ELF-1 (cell line): Measurements from ENCODE around the gene TSPAN3.

ENCODE experiments used
- DNase-seq: peaks from one replicate; pipeline ENCODE4 v3.0.0-alpha.2; 2016; ENCODE audit warnings: low read depth, low spot score

Gene TSPAN3

DNA sequence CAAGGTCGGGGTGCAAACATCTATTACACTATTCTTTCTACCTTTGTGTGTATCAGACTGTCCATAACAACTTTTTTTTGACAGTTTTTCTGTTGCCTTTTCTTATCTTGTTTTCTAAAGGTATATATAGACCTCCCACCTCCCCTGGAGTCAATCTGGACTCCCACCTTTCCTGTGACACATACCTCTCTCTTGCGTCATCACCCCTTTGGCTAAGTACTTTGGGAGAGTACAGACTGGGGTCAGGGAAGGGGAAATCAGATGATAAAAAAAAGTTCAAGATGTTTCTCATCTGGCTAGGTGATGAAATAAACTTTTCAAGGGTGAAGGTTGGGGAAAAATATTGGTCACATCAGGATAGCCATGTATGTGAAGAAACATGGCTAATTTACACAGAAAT lies 17.2 kb downstream of the TSPAN3 start:
- no peak for DNase-seq

DNA sequence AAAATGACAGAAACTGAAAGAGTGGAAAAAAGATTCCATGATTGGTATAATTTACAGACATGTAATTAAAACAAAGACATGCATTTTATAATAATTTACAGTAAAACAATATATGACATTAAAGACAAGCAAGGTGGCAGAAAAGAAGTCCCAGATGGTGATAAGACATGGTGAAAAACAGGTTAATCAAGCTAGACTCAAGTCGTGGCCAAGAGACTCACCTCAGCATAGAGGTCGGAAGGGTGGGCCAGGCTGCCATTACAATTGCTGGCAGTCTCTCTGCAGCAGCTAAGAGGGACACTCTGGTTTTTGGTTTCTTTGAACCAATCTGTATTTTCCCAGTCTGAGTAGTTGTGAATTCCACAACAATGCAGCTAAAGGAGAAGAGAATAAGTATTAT lies 18.4 kb downstream of the TSPAN3 start:
- DNase-seq, result no peak

DNA sequence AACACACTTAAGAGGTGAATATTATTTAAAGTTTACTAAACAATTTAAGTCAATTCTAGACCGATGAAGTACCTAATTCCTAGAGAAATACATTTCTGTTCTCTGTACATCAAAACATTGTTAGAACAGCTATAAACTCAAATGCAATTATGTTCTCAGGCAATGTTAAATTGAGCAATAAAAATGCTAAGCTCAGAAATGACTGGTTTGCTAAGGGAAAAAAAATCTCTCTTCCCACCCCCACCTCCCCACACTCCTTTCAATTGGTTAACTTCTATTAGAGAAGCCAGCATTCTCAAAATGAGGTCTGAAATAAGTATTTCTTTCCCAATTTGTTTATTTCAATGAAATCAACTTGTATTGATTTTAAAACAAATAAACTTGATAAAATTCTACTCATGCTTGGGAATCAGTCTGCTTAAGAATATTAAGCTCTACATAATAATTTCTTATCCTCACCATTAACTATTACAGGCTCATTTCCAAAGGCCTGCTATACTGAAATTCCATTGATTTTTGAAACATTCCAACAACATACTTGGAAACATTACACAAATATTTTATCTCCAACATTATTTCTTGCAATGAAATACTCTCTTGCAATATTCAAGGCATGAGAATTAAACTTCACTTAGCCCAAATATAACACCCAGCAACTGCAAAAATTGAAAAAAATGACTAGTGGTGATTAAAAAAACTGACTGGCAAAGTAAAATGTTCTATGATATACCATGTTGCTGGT lies 22.6 kb downstream of the TSPAN3 start:
- no peak for DNase-seq

DNA sequence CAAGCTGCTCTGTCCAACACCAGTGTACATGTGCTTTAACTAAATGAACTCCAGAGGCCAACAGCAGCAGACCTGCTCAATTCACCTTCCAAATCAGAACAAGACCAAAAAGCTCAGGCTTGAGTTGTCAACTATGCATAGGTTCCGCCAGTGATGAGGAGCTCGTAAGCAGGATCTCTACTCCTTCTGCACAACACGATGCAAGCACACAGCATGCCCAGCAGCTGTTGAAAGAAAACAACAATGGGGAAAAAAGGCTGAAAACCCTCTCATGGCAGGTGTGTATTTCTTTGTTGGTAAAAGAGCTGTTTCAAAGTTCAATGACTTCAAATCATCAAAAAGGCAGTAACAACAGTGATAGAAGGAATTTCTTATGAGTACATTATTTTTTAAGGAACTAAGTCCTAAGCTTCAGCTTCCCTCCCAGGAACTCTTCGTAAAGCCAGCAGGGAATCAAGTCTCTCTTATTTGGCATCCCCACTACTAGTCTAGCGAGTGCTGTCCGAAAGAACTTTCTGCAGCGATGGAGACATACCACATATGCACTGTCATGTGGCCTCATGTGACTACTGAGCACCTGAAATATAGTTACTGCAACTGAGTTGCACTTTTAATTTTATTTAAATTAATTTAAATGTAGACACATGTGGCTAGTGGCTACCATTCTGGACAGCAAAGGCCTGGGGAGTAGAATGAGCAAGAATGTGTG lies 24.1 kb downstream of the TSPAN3 start:
- no peak for DNase-seq

DNA sequence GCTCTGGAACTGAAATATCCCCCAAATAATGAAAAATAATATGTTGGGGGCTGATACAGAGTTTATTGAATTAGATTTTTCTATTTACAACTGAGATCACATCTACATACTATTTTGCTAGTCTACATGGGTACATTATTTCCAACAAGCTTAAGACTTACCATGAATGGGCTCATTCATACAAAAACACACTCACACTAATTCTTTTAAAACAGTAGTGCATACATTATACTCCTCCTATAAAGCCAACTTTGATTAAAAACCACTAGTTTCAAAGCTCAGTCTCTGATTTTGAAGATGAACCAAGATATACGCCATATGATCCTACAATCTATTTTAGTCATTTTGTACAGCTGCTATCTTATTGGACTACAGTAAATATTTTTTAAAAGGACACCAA lies 24.9 kb downstream of the TSPAN3 start:
- DNase-seq, result no peak

DNA sequence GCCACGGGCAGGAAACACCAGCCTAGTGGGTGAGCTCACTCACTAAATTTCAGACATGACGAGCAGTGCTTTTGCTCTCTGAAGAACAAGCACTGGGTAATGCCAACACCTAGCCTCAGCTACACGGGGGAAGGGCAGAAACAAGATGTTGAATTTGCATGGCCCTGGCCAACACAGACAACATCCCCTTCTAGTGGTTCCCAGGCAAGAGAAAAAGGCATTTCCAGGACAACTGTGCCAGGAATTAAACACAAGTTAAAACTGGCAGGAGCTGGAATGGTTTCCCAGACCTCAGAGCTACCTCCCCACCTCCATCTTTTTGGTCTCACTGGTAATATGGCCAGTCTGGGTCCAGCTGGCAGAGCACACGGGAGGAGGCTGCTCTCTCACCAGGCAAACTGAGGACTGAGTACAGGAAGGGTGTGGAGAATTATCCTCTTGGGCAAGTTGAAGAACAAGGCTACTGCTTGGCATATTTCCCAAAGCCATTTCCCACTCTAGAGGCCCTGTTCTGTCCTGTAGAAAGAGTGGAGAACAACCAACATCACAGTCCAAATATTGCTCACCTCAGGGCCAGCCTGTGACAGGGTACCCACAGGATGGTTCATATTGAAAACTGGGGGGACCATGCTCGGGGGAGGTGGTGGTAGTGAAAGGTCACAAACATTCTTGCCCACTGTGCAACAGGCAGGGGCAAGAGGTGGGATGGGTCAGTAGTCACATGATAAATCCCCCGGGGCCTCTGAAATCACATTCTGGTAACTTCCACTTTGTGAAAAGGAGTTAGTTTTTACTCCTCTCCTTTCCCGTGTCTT lies 26.5 kb downstream of the TSPAN3 start:
- DNase-seq, result no peak

DNA sequence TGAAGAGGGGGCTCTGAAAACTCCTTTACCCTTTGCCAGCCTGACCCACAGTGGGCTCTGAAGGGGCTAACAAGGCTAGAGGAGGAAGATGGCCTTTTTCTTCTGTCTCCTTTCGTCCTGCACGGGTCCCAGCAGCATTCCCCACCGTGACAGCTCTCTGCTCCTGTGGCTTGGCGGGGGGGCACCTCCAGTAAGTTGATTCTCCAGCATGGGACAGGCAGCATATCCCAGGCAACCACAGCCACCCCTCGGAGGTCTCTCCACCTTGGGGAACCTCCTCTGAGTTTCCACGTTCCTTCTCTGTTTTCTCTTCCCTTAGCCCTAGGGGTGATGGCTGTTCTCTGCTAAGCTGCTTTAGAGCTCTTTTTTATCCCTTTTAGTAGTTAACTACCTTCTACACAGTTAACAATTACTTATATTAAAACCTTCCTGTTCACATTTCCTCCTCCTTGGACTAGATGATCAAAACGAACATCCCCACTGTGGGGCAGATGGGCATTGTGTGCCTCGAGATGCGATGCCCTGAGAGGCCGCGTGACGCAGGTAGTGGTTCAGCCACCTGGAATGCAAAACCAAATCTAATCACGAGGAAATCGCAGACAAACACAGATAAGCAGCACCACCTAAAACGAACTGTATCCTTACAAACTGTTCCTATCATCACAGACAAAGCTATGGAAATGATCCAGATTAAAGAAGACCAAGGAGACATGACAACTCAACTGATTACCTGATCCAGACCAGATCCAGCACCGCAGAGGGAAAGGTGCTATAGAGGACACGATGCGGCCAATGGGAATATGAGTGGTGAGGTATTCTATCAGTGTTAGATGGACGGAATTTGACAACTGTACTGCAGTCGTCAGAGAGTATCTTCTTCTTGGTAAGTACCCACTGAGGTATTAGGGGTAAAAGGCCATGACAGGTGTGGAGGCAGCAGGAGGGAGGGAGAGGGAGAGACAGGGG lies 27.7 kb downstream of the TSPAN3 start:
- DNase-seq, result no peak

DNA sequence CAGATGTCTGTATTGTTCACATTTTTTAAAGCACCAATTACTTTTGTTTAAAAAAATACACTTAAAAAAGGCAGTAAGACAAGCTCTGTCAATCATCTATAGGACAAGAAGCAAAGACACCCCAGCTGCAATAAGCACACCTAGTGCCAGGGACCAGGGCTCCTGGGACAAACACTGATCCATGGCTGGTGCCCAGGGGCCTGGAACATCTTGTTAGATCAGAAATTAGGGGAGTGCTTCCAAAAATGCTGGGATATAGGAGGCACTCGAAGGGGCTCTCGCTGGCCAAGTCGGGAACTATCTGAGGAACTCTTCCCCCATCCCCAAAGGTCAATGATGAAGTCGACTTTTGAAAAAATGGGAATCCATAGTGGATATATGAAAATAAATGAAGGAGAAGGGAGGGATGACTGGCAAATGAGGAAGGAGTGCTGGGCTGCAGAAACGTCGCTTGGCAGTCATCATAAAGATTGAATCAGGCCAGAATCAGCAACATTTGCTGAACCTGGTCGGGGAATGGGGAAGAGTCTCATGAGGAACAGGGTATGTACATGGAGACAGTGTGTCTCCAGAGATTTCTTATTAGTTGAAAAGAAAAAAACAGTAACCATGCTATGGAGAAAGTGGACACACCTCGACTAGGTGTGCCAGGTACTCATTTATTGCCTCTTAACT lies 28.5 kb downstream of the TSPAN3 start:
- DNase-seq, result no peak

DNA sequence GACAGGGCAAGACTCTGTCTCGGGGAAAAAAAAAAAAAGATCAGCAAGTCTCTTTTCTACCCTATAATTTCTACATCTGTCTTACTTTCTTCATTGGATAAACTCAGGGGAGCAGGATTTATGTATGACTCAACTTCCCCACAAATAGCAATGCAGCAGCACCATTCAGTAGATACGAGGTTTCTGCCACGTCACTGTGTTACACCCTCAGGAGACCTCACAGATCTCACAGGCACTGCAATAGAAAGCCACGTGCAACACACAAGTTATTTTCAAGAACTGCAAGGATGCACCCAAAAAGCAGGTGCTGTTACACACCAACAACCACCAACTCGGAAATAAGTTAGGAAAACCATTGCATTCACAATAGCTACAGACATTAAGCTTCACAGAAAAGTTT lies 30.2 kb downstream of the TSPAN3 start:
- DNase-seq, result no peak

DNA sequence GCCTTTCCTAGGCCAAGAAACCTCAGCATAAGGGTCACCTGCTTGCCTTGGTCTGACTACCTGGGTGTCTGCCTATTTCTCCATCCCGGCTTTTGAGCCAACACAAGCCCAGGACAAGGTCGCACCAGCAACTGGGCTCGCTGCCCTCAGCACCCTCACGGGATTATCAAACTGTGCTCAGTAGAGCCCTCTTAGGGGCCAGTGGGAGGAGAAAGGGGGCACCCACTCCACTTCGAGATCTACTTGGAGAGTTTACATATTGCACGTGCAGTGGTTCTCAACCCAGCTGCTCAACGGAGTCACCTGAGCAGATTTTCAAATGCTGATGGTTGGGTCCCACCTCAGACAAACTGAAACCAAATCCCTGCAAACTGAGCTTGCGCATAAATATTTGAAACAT lies 31.1 kb downstream of the TSPAN3 start:
- no peak for DNase-seq

DNA sequence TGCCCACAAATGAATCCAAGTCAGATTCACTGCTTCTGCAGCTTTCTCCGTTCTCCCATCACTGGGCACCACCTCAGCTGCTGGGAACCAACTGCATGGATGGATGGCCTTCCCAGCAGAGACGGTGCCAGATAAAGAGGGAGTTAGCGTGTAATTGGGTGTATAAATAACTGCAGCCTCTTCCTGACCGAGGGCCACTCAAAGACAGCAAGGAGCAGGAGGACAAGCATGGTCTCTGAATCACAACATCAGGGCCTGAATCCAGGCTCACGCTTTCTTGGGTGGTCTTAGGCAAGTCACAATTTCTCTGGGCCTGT lies 31.7 kb downstream of the TSPAN3 start:
- DNase-seq, result no peak

DNA sequence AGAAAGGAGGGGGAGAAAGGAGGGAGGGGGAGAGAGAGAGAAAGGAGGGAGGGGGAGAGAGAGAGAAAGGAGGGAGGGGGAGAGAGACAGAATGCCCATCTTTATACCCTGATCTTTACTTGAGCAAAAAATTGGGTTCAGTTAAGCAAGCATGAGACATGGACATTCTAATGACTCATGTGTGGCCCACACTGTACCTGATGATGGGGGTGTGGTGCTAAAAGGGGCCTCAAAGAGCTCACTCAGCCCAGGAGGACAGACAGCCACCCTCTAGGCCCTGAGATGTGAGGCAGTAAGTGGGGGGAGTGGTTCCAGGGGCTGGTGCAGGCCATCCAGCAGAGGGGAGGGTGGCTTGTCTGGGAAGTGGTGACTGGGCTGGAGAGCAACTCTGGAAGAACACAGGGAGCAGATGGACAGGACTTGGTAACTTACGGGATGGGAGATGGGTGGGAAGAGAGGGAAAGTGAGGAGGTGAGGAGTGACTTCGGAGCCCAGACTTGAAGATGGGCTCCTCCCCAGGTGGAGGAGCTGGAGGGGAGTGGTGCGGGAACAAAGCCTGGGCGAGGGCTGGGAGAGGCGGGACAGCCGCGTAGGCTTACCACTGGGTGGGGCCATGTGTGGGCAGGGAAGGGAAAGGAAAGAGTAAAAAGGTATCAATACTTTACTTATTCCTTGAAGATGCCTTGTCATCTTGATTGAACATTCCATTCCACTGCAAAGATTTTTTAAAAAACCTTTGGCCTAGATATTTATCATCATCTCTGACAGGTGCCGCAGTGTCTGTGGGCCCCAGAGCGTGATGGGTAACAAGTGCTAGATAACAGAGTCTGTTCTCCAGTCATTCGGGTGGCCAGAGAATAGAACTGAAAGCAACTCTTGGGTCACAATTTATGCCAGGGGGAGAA lies 32.3 kb downstream of the TSPAN3 start:
- DNase-seq, result no peak

DNA sequence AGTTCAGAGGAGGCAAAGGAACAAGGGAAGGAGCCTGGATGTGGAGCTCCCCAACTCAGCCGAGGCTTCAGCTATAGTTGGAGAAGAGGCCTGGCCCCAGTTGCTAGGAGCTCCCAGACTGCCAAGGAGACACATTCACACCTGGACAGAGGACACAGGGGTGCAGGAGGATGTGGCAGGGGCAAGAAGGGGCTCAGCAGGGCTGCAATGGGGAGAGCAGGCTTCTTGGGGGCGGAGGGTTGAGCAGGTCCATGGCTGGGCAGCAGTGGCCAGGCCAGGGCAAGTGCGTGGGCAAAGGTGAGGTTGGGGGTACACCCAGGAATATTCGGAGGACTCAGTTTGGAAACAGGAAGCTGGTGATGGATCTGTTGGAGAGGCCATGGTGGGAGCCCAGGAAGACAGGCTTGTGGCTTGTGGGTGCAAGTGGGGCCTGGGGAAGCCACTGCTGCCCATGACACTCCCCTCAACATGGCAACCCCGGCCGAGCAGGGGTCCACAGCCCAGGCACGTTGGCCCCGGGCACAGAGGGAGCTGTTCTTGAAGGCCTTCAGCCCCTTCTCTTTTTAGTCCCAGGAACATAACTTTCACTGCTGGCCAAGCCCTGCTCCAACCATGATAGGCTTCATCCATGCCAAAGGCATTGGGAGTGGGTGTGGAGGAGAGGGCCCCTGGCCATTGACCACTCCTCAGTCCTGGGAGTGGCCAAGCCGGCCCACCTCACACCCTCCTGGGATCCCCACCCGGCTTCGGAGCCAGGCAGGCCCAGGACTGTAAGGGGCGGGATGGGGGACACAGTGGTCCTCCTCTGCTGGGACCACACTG lies 33.3 kb downstream of the TSPAN3 start:
- no peak for DNase-seq

DNA sequence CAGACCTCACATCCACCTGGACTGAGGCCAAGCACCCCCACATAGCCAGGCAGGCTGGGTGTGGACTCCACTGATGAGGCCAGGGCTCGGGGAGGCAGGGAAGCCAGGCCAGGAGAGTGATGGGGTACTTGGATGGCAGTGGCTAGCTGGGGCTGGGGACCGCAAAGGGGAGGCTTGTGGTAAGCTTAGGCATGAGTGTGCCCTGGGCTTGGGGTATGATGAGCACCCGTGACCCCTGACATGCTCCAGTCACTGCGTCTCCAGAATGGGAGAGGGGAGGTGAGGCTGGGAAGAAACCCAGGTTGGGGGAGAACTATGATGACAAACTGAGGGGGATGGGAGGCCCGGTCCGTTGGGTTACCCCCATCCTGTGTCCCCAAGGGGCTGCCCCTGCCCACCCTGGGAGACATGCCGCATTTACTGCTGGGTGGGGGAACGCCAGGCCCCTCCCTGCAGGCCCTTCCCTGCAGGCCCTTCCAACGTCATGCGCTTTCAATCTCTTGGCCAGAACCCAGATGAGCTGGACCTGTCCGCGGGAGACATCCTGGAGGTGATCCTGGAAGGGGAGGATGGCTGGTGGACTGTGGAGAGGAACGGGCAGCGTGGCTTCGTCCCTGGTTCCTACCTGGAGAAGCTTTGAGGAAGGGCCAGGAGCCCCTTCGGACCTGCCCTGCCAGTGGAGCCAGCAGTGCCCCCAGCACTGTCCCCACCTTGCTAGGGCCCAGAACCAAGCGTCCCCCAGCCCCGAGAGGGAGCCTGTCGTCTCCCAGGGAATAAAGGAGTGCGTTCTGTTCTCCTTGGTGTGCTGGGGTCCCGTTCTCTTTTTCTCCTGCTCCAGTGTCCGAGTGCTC lies 34.1 kb downstream of the TSPAN3 start:
- no peak for DNase-seq

DNA sequence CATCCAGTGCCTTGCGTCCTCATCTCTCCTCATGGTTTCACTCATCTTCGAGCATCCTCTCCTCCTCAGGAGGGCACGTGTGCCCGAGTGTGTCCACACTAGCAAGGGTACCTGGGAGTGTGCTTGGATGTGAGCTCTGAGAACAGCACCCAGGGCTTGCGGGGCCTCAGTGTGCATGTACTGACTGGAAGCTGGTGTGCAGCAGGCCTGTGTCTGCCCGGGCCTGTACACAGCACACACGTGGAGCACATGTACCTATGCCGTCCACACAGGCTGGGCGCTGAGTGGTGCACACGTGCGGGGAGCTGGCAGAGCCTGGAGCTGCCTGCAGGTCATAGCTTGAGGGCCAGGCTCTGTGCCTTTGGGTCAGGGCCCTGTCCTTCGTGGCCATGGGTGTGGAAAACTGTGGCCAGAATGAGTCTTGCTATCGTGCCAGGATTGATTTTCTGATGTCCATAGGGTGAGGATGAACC lies 34.9 kb downstream of the TSPAN3 start:
- DNase-seq, result no peak

DNA sequence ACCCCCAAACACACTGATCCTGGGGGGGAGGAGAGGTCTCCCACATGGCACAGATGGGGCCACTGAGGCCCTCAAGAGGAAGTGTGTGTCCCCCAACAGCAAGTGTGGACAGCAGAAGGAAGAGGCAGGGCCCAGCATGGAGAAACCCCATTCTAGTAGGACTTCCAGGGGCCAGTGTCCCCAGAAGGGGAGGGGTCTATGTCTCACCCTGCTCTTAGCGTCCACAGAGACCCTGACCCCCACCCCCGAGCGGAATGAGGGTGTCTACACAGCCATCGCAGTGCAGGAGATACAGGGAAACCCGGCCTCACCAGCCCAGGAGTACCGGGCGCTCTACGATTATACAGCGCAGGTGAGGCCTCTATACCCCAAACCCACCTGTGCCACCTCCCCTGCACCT lies 35.3 kb downstream of the TSPAN3 start:
- DNase-seq, result no peak

DNA sequence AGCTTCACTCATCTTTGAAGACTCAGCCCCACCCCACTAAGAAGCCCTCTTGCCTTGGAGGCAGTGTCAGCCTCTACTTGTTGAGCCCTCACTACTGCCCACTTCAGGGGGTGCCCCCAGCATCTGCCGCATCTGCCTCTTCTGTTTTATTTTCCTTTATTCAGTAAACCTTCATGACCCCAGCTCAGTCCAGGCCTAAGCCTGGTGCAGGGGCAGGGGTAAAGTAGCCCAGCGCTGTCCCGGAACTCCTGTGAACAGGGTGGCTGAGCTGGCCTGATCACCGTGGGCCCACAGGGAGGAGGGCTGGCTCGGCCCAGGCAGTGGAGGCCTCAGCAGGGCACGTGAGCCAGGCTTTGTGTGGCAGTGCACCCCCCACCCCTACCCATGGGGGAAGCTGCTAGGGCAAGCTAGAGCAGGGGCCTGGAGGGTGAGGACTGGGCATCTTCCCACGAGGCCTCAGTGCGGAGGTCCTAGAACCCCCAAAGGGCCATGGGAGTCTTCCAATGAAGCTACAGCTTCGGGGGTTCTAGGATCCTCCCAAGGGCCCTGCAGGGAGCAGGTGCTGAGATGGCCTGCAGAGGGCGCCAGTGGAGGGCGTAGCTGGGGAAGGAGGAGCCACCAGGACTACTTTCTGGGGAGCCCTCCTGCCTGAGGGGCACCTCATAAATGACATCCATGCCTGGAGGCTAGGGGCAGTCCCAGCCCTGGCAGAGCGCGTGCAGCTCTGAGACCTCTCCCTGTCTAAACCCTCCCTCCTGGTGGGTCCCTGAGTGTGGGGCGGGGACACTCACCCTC lies 36.0 kb downstream of the TSPAN3 start:
- peak; percentile 58 for DNase-seq
